ENCODE data around the gene ATP5F1A.
A peak's percentile ranks its signal among the peaks of the same experiment; 100 is the strongest.

Gene ATP5F1A

DNA sequence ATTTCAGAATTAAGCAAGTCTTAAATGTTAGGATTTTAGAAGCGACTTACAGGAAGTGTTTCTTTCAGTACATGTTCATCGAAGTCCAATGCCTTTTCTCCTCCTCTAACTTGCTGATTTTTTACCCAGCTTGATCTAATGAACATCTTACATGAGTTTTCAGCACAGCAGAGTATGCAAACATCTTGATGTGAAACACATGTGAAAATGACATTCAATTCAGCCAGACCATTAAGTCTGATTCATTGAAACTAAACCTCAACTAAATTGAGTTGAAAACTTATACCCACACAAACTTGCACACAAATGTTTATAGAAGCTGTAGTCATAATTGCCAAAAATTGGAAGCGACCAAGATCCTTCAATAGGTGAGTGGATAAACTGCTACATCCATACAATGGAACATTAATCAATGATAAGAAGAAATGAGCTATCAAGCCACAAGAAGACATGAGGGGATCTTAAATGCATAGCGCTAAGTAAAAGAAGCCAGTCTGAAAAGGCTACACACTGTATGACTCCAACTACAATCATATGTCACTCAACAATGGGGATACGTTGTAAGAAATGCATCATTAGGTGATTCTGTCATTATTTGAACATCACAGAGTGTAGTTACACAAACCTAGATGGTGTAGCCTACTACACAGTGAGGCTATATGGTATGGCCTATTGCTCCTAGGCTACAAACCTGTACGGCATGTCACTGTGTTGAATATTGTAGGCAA lies 44.6 kb downstream of the ATP5F1A start:
- Histone ChIP-seq H3K27me3 (ENCODE audit: control insufficient read depth in 3 of 3, insufficient read depth in 3 of 3, low read depth in 1 of 3, low read length in 3 of 3) (no peaks in the 10 kb centered on the region), H3K4me3 (ENCODE audit: low read length in 2 of 2) (no peak overlapping the region), H2BK12ac (ENCODE audit: low read length) (no peak overlapping the region), H3K18ac (ENCODE audit: low read length) (no peak overlapping the region), H2BK5ac (ENCODE audit: low read length) (no peak overlapping the region), H2BK15ac (ENCODE audit: low read length) (no peak overlapping the region), H2BK120ac (ENCODE audit: low read depth, low read length) (no peak overlapping the region), H3K23ac (ENCODE audit: low read depth, low read length, poor library complexity) (no peak overlapping the region), H2AFZ (ENCODE audit: low read length) (no peak overlapping the region), H3K27ac (replicated peaks; ENCODE audit: low read length) (no peak overlapping the region), H4K91ac (ENCODE audit: low read depth, low read length, poor library complexity) (no peak overlapping the region), H4K8ac (ENCODE audit: low read depth, low read length) (no peak overlapping the region), H2AK5ac (ENCODE audit: low read depth, low read length) (no peak overlapping the region), H3K79me1 (ENCODE audit: low read depth, low read length) (no peaks in the 10 kb centered on the region), H3K14ac (ENCODE audit: low read length) (no peak overlapping the region), H3K4me2 (ENCODE audit: insufficient read depth, low read length, poor library complexity, severe bottlenecking) (no peak overlapping the region), H3K4ac (ENCODE audit: low read length) (no peak overlapping the region), H3K9ac (ENCODE audit: low read depth, low read length, poor library complexity) (no peak overlapping the region), H3K9me3 (replicated peaks in 1 of 2; ENCODE audit: control insufficient read depth in 2 of 2, insufficient read depth in 1 of 2, low read depth in 1 of 2, low read length in 2 of 2) (no peaks in the 10 kb centered on the region), H3K4me1 (ENCODE audit: control insufficient read depth in 2 of 2, insufficient read depth in 1 of 2, low read depth in 1 of 2, low read length in 2 of 2) (no peaks in the 10 kb centered on the region), H3K36me3 (replicated peaks in 1 of 2; ENCODE audit: control insufficient read depth in 2 of 2, insufficient read depth in 2 of 2, low read length in 2 of 2) (no peaks in the 10 kb centered on the region)
- no peak for DNase-seq (ENCODE audit: low spot score)
- WGBS, 2 donors (ENCODE audit: extremely low coverage in 2 of 2, insufficient read length in 2 of 2, insufficient replicate concordance in 1 of 2): no CpG with 5 or more reads among the region's 6 CpGs

- Histone ChIP-seq H3K4me1 (ENCODE audit: control insufficient read depth in 2 of 2, insufficient read depth in 1 of 2, low read depth in 1 of 2, low read length in 2 of 2) (no peaks in the 10 kb centered on the region), H2BK5ac (ENCODE audit: low read length) (no peak overlapping the region), H3K14ac (ENCODE audit: low read length) (no peak overlapping the region), H2BK120ac (ENCODE audit: low read depth, low read length) (no peak overlapping the region), H3K23ac (ENCODE audit: low read depth, low read length, poor library complexity) (no peak overlapping the region), H3K9me3 (replicated peaks in 1 of 2; ENCODE audit: control insufficient read depth in 2 of 2, insufficient read depth in 1 of 2, low read depth in 1 of 2, low read length in 2 of 2) (no peaks in the 10 kb centered on the region), H3K4ac (ENCODE audit: low read length) (no peak overlapping the region), H3K9ac (ENCODE audit: low read depth, low read length, poor library complexity) (no peak overlapping the region), H3K79me1 (ENCODE audit: low read depth, low read length) (no peaks in the 10 kb centered on the region), H2BK15ac (ENCODE audit: low read length) (no peak overlapping the region), H2AK5ac (ENCODE audit: low read depth, low read length) (no peak overlapping the region), H3K27me3 (ENCODE audit: control insufficient read depth in 3 of 3, insufficient read depth in 3 of 3, low read depth in 1 of 3, low read length in 3 of 3) (no peaks in the 10 kb centered on the region), H4K91ac (ENCODE audit: low read depth, low read length, poor library complexity) (no peak overlapping the region), H3K27ac (replicated peaks; ENCODE audit: low read length) (no peak overlapping the region), H3K4me3 (ENCODE audit: low read length in 2 of 2) (no peak overlapping the region), H3K4me2 (ENCODE audit: insufficient read depth, low read length, poor library complexity, severe bottlenecking) (no peak overlapping the region), H2BK12ac (ENCODE audit: low read length) (no peak overlapping the region), H3K18ac (ENCODE audit: low read length) (peak overlapping the region; percentile 3), H3K36me3 (replicated peaks in 1 of 2; ENCODE audit: control insufficient read depth in 2 of 2, insufficient read depth in 2 of 2, low read length in 2 of 2) (no peaks in the 10 kb centered on the region), H4K8ac (ENCODE audit: low read depth, low read length) (no peak overlapping the region), H2AFZ (ENCODE audit: low read length) (no peak overlapping the region)
- DNase-seq (ENCODE audit: low spot score): no peak
- WGBS, 2 donors (ENCODE audit: extremely low coverage in 2 of 2, insufficient read length in 2 of 2, insufficient replicate concordance in 1 of 2): no CpG with 5 or more reads among the region's 6 CpGs
Measured at GRCh38 chr18:46051731-46052461, 46.2 kb downstream of the ATP5F1A start.

GRCh38 chr18:46050268-46050667 lies 47.8 kb downstream of the ATP5F1A start:
- Histone ChIP-seq H3K36me3 (replicated peaks in 1 of 2; ENCODE audit: control insufficient read depth in 2 of 2, insufficient read depth in 2 of 2, low read length in 2 of 2) (no peaks in the 10 kb centered on the region), H3K9ac (ENCODE audit: low read depth, low read length, poor library complexity) (no peak overlapping the region), H3K4me1 (ENCODE audit: control insufficient read depth in 2 of 2, insufficient read depth in 1 of 2, low read depth in 1 of 2, low read length in 2 of 2) (no peaks in the 10 kb centered on the region)

DNA sequence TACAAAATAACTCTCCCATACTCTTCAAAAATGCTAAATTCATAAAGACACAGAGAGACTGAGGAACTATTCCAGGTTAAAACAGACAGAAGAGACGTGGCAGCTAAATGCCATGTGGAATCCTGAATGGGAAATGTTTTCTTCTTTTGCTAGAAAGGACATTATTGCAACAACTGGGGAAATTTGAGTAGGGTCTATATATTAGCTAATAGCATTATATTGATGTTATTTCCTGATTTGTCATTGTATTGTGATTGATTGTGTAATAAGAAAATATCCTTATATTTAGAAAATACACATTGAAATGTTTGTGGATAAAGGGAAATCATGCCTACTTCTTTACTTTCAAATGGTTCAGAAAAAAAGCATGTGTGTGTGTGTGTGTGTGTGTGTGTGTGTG lies 49.5 kb downstream of the ATP5F1A start:
- Histone ChIP-seq H3K79me1 (ENCODE audit: low read depth, low read length) (no peaks in the 10 kb centered on the region), H3K27me3 (ENCODE audit: control insufficient read depth in 3 of 3, insufficient read depth in 3 of 3, low read depth in 1 of 3, low read length in 3 of 3) (no peaks in the 10 kb centered on the region), H3K4me3 (ENCODE audit: low read length in 2 of 2) (no peak overlapping the region), H2BK5ac (ENCODE audit: low read length) (no peak overlapping the region), H3K4ac (ENCODE audit: low read length) (no peak overlapping the region), H2BK12ac (ENCODE audit: low read length) (no peak overlapping the region), H2BK15ac (ENCODE audit: low read length) (no peak overlapping the region), H3K23ac (ENCODE audit: low read depth, low read length, poor library complexity) (no peak overlapping the region), H3K27ac (replicated peaks; ENCODE audit: low read length) (no peak overlapping the region), H3K36me3 (replicated peaks in 1 of 2; ENCODE audit: control insufficient read depth in 2 of 2, insufficient read depth in 2 of 2, low read length in 2 of 2) (no peaks in the 10 kb centered on the region), H3K4me1 (ENCODE audit: control insufficient read depth in 2 of 2, insufficient read depth in 1 of 2, low read depth in 1 of 2, low read length in 2 of 2) (no peaks in the 10 kb centered on the region), H4K8ac (ENCODE audit: low read depth, low read length) (no peak overlapping the region), H3K9ac (ENCODE audit: low read depth, low read length, poor library complexity) (no peak overlapping the region), H3K9me3 (replicated peaks in 1 of 2; ENCODE audit: control insufficient read depth in 2 of 2, insufficient read depth in 1 of 2, low read depth in 1 of 2, low read length in 2 of 2) (no peaks in the 10 kb centered on the region), H2BK120ac (ENCODE audit: low read depth, low read length) (no peak overlapping the region), H3K4me2 (ENCODE audit: insufficient read depth, low read length, poor library complexity, severe bottlenecking) (no peak overlapping the region), H3K18ac (ENCODE audit: low read length) (no peak overlapping the region), H2AFZ (ENCODE audit: low read length) (no peak overlapping the region), H3K14ac (ENCODE audit: low read length) (no peak overlapping the region), H2AK5ac (ENCODE audit: low read depth, low read length) (no peak overlapping the region), H4K91ac (ENCODE audit: low read depth, low read length, poor library complexity) (no peak overlapping the region)
- DNase-seq (ENCODE audit: low spot score): no peak
- WGBS, 2 donors (ENCODE audit: extremely low coverage in 2 of 2, insufficient read length in 2 of 2, insufficient replicate concordance in 1 of 2): no CpG with 5 or more reads among the region's 1 CpG

More at GRCh38 chr18:46050268-46050667, 47.8 kb downstream of the ATP5F1A start:
- Histone ChIP-seq H2AFZ (ENCODE audit: low read length) (no peak overlapping the region), H3K27me3 (ENCODE audit: control insufficient read depth in 3 of 3, insufficient read depth in 3 of 3, low read depth in 1 of 3, low read length in 3 of 3) (no peaks in the 10 kb centered on the region), H2BK12ac (ENCODE audit: low read length) (no peak overlapping the region), H3K27ac (replicated peaks; ENCODE audit: low read length) (no peak overlapping the region), H2AK5ac (ENCODE audit: low read depth, low read length) (no peak overlapping the region), H3K4me3 (ENCODE audit: low read length in 2 of 2) (no peak overlapping the region), H3K4ac (ENCODE audit: low read length) (no peak overlapping the region), H3K9me3 (replicated peaks in 1 of 2; ENCODE audit: control insufficient read depth in 2 of 2, insufficient read depth in 1 of 2, low read depth in 1 of 2, low read length in 2 of 2) (no peaks in the 10 kb centered on the region), H3K79me1 (ENCODE audit: low read depth, low read length) (no peaks in the 10 kb centered on the region), H3K23ac (ENCODE audit: low read depth, low read length, poor library complexity) (no peak overlapping the region), H4K91ac (ENCODE audit: low read depth, low read length, poor library complexity) (no peak overlapping the region), H3K14ac (ENCODE audit: low read length) (no peak overlapping the region), H3K18ac (ENCODE audit: low read length) (no peak overlapping the region), H2BK15ac (ENCODE audit: low read length) (no peak overlapping the region), H4K8ac (ENCODE audit: low read depth, low read length) (no peak overlapping the region), H2BK120ac (ENCODE audit: low read depth, low read length) (no peak overlapping the region), H2BK5ac (ENCODE audit: low read length) (no peak overlapping the region), H3K4me2 (ENCODE audit: insufficient read depth, low read length, poor library complexity, severe bottlenecking) (no peak overlapping the region)
- no peak for DNase-seq (ENCODE audit: low spot score)
- WGBS, 2 donors (ENCODE audit: extremely low coverage in 2 of 2, insufficient read length in 2 of 2, insufficient replicate concordance in 1 of 2): no CpG with 5 or more reads among the region's 5 CpGs
